Large intestine (tissue), 1 donor: Measurements from ENCODE around the gene NBL1. TPM values are rescaled to one million over a fixed set of nuclear protein-coding genes. Genes with fewer than 3 reads are reported as not detected.

Experiments used
- polyA plus RNA-seq: library from polyadenylated mRNA; unstranded; fragments of 120-200 nt; gene quantifications from one replicate; pipeline ENCODE4 v1.2.1, GENCODE V29; 2013

NBL1 gene
- polyA plus RNA-seq, 1 donor: 53.5 TPM

Other genes with a start within 250 kb of the NBL1 start
- gene CAPZB, start 158.8 kb upstream of the NBL1 start, polyA plus RNA-seq: 245 TPM
- 0.07 TPM for gene HTR6, start 20.6 kb downstream of the NBL1 start, polyA plus RNA-seq
- gene TMCO4, start 155.6 kb downstream of the NBL1 start, polyA plus RNA-seq: 10.4 TPM
- 18.8 TPM for gene RNF186, start 171.0 kb downstream of the NBL1 start, polyA plus RNA-seq
- gene OTUD3, start 238.1 kb downstream of the NBL1 start, polyA plus RNA-seq: 27.7 TPM